OCI-LY7 (cell line): ENCODE data around the gene TAF11L8. TPM values are rescaled to one million over a fixed set of nuclear protein-coding genes. Genes with fewer than 3 reads are reported as not detected.

Source experiments
- small RNA-seq: library from RNA; depleted of rRNA; stranded (forward); fragments of <200 nt; gene quantifications from one replicate; pipeline ENCODE3, GENCODE V24; 2014
- total RNA-seq, 2 experiments: library from RNA; depleted of rRNA in 1 of 2; stranded (reverse); fragments of >200 nt in 1 of 2; shearing (Covaris generic) in 1 of 2; gene quantifications; 2 replicates each; pipeline ENCODE4 v1.2.3, GENCODE V29; 2014 to 2022

TAF11L8 gene
- total RNA-seq, 2 experiments from 2014 or later = not detected

Small RNA genes within 50 kb of the gene (small RNA-seq; reads per million reads assigned to genes)
- gene AC233724.3 = not detected
- gene AC233724.6 = not detected
- not detected for gene AC233724.7

Other genes starting within 250 kb of the TAF11L8 start
- not detected in 2 replicates for gene TAF11L2, start 92.7 kb downstream of the TAF11L8 start, total RNA-seq (2014; rRNA removed; shearing (Covaris generic))
- not detected in 2 replicates for gene TAF11L2, start 92.7 kb downstream of the TAF11L8 start, total RNA-seq (2022)
- not detected in 2 replicates for gene TAF11L3, start 72.6 kb downstream of the TAF11L8 start, total RNA-seq (2014; rRNA removed; shearing (Covaris generic))
- gene TAF11L3, start 72.6 kb downstream of the TAF11L8 start, total RNA-seq (2022) = not detected in 2 replicates
- not detected in 2 replicates for gene TAF11L4, start 69.2 kb downstream of the TAF11L8 start, total RNA-seq (2014; rRNA removed; shearing (Covaris generic))
- gene TAF11L4, start 69.2 kb downstream of the TAF11L8 start, total RNA-seq (2022) = not detected in 2 replicates
- not detected in 2 replicates for gene TAF11L5, start 65.7 kb downstream of the TAF11L8 start, total RNA-seq (2014; rRNA removed; shearing (Covaris generic))
- gene TAF11L5, start 65.7 kb downstream of the TAF11L8 start, total RNA-seq (2022) = not detected in 2 replicates
- gene TAF11L6, start 62.3 kb downstream of the TAF11L8 start, total RNA-seq (2014; rRNA removed; shearing (Covaris generic)) = not detected in 2 replicates
- gene TAF11L6, start 62.3 kb downstream of the TAF11L8 start, total RNA-seq (2022) = not detected in 2 replicates
- not detected in 2 replicates for gene TAF11L7, start 5.2 kb downstream of the TAF11L8 start, total RNA-seq (2014; rRNA removed; shearing (Covaris generic))
- gene TAF11L7, start 5.2 kb downstream of the TAF11L8 start, total RNA-seq (2022) = not detected in 2 replicates
- not detected in 2 replicates for gene TAF11L9, start 3.4 kb upstream of the TAF11L8 start, total RNA-seq (2014; rRNA removed; shearing (Covaris generic))
- not detected in 2 replicates for gene TAF11L9, start 3.4 kb upstream of the TAF11L8 start, total RNA-seq (2022)
- gene TAF11L10, start 6.9 kb upstream of the TAF11L8 start, total RNA-seq (2014; rRNA removed; shearing (Covaris generic)) = not detected in 2 replicates
- not detected in 2 replicates for gene TAF11L10, start 6.9 kb upstream of the TAF11L8 start, total RNA-seq (2022)
- not detected in 2 replicates for gene TAF11L11, start 13.2 kb upstream of the TAF11L8 start, total RNA-seq (2014; rRNA removed; shearing (Covaris generic))
- gene TAF11L11, start 13.2 kb upstream of the TAF11L8 start, total RNA-seq (2022) = not detected in 2 replicates
- not detected in 2 replicates for gene TAF11L12, start 19.4 kb upstream of the TAF11L8 start, total RNA-seq (2014; rRNA removed; shearing (Covaris generic))
- gene TAF11L12, start 19.4 kb upstream of the TAF11L8 start, total RNA-seq (2022) = not detected in 2 replicates
- not detected in 2 replicates for gene TAF11L13, start 41.1 kb upstream of the TAF11L8 start, total RNA-seq (2014; rRNA removed; shearing (Covaris generic))
- gene TAF11L13, start 41.1 kb upstream of the TAF11L8 start, total RNA-seq (2022) = not detected in 2 replicates
- not detected in 2 replicates for gene TAF11L14, start 43.5 kb upstream of the TAF11L8 start, total RNA-seq (2014; rRNA removed; shearing (Covaris generic))
- gene TAF11L14, start 43.5 kb upstream of the TAF11L8 start, total RNA-seq (2022) = not detected in 2 replicates